ENCODE measurements around the gene C19orf73. TPM values are rescaled to one million over a fixed set of nuclear protein-coding genes. Genes with fewer than 3 reads are reported as not detected.
A peak's percentile ranks its signal among the peaks of the same experiment; 100 is the strongest.

Gene C19orf73
- total and polyA plus RNA-seq, 2 experiments from 2014 or later, result 8.1 to 9.1 TPM

GRCh38 chr19:49117677-49118564 is 1.0 kb downstream of the C19orf73 start:
- Mint-ChIP-seq H3K9me3 (no peaks in the 10 kb centered on the region), H3K27ac (peak overlapping the region; percentile 38; the same call in 1 of the 2 replicates), H3K36me3 (ENCODE audit: low read depth) (no peaks in the 10 kb centered on the region; the same call in 2 of the 3 replicates), H3K4me1 (peaks cover 14% of the 10 kb centered on the region), H3K4me3 (peak overlapping the region; percentile 73), H3K27me3 (ENCODE audit: insufficient read depth, low read depth, poor library complexity) (peaks cover 48% of the 10 kb centered on the region)
- Histone ChIP-seq H3K4me1 (ENCODE audit: insufficient read depth) (peaks cover 8% of the 10 kb centered on the region), H3K4me2 (peak overlapping the region; percentile 87), H3K79me2 (replicated peaks; ENCODE audit: insufficient read depth) (no peaks in the 10 kb centered on the region), H4K20me1 (replicated peaks; ENCODE audit: insufficient read depth) (no peaks in the 10 kb centered on the region; the same call in 1 of the 2 replicates), H3K36me3 (ENCODE audit: insufficient read depth) (no peaks in the 10 kb centered on the region), H3F3A (replicated peaks; ENCODE audit: low read depth) (peaks cover 5% of the 10 kb centered on the region), H3K9me2 (ENCODE audit: insufficient read depth) (no peaks in the 10 kb centered on the region), H3K4me3 (peak overlapping the region; percentile 84), H2AFZ (no peak overlapping the region), H3K27me3 (ENCODE audit: insufficient read depth) (peaks cover 37% of the 10 kb centered on the region), H3K27ac (ENCODE audit: low read depth) (no peak overlapping the region)
- ATAC-seq (no peak), DNase-seq (ENCODE audit: low spot score) (no peak)
- TF ChIP-seq CREB1 (CRISPR knock-in tag; IDR thresholded peaks at IDR 0.05; ENCODE audit: low read depth), result no peak
- no peak for TF ChIP-seq ZNF462 (CRISPR knock-in tag; IDR thresholded peaks at IDR 0.05)
- TF ChIP-seq REST (IDR thresholded peaks at IDR 0.05; ENCODE audit: unreplicated experiment), result no peak
- TF ChIP-seq CTCF (conservative IDR thresholded peaks at IDR 0.05; ENCODE audit: low read depth in 2 of 2), result no peak

All from GM23338 (cell line).